GM23338 (cell line): ENCODE results near the gene ADM2. TPM values are rescaled to one million over a fixed set of nuclear protein-coding genes. Genes with fewer than 3 reads are reported as not detected.

Source experiments
- ATAC-seq: fragments of 200-7000 bp; cut with Tn5 transposase; 3 replicates; pipeline ENCODE4 v1.9.1; 2020
- DNase-seq: peaks from one replicate; pipeline ENCODE4 v3.0.0-alpha.2; 2015; ENCODE audit warnings: low spot score
- H2AFZ ChIP-seq: fragments of 200-600 bp; sonication (generic); 2 replicates; pipeline ENCODE4 v1.8.0; 2016; ENCODE audit warnings: antibody characterized with exemption, mild to moderate bottlenecking, moderate library complexity
- H3F3A ChIP-seq: fragments of 200-600 bp; sonication (generic); replicated peaks from 2 replicates; pipeline ENCODE4 v1.8.0; 2017; ENCODE audit warnings: antibody characterized with exemption, mixed run types, low read depth
- H3K27ac ChIP-seq: fragments of 200-600 bp; sonication (generic); 2 replicates; pipeline ENCODE4 v1.6.1; 2016; ENCODE audit warnings: low read depth
- H3K27me3 ChIP-seq: fragments of 200-600 bp; sonication (generic); 2 replicates; pipeline ENCODE4 v1.8.0; 2016; ENCODE audit warnings: mild to moderate bottlenecking, mixed run types, moderate library complexity; ENCODE audit not compliant: insufficient read depth
- H3K36me3 ChIP-seq: fragments of 200-600 bp; sonication (generic); 2 replicates; pipeline ENCODE4 v1.8.0; 2016; ENCODE audit warnings: mild to moderate bottlenecking; ENCODE audit not compliant: insufficient read depth
- H3K4me1 ChIP-seq: fragments of 200-600 bp; sonication (generic); 2 replicates; pipeline ENCODE4 v1.8.0; 2016; ENCODE audit warnings: mild to moderate bottlenecking, moderate library complexity; ENCODE audit not compliant: insufficient read depth
- H3K4me2 ChIP-seq: fragments of 200-600 bp; sonication (generic); 2 replicates; pipeline ENCODE4 v1.7.1; 2017; ENCODE audit warnings: mixed run types
- H3K4me3 ChIP-seq: fragments of 200-600 bp; sonication (generic); 2 replicates; pipeline ENCODE4 v1.6.1; 2016; ENCODE audit warnings: mixed run types
- H3K79me2 ChIP-seq: fragments of 200-600 bp; sonication (generic); replicated peaks from 2 replicates; pipeline ENCODE4 v1.8.0; 2017; ENCODE audit warnings: mild to moderate bottlenecking; ENCODE audit not compliant: insufficient read depth
- H3K9me2 ChIP-seq: fragments of 200-600 bp; sonication (generic); 2 replicates; pipeline ENCODE4 v1.8.0; 2017; ENCODE audit not compliant: insufficient read depth
- H4K20me1 ChIP-seq: fragments of 200-600 bp; sonication (generic); replicated peaks from 2 replicates; pipeline ENCODE4 v1.8.0; 2017; ENCODE audit warnings: mild to moderate bottlenecking; ENCODE audit not compliant: insufficient read depth
- H3K27ac Mint-ChIP-seq: 2 replicates; pipeline ENCODE4 v1.8.0; 2020; ENCODE audit warnings: inconsistent platforms, mild to moderate bottlenecking, moderate library complexity, mixed read lengths
- H3K27me3 Mint-ChIP-seq: 3 replicates; pipeline ENCODE4 v1.8.0; 2022; ENCODE audit warnings: low read depth, mild to moderate bottlenecking, moderate library complexity, mixed read lengths, inconsistent platforms; ENCODE audit not compliant: insufficient read depth, poor library complexity
- H3K36me3 Mint-ChIP-seq: 3 replicates; pipeline ENCODE4 v1.8.0; 2021; ENCODE audit warnings: low read depth, mild to moderate bottlenecking, inconsistent platforms, moderate library complexity, mixed read lengths
- H3K4me1 Mint-ChIP-seq: 3 replicates; pipeline ENCODE4 v1.8.0; 2020; ENCODE audit warnings: mild to moderate bottlenecking, inconsistent platforms, mixed read lengths
- H3K4me3 Mint-ChIP-seq: 3 replicates; pipeline ENCODE4 v1.8.0; 2021; ENCODE audit warnings: moderate library complexity, mild to moderate bottlenecking, inconsistent platforms, mixed read lengths
- H3K9me3 Mint-ChIP-seq: 3 replicates; pipeline ENCODE4 v1.8.0; 2020; ENCODE audit warnings: moderate library complexity, mild to moderate bottlenecking, inconsistent platforms, mixed read lengths
- CREB1 ChIP-seq: fragments of 250-450 bp; sonication (Bioruptor Pico); IDR thresholded peaks from 2 replicates; pipeline ENCODE4 v1.5.0; 2020; ENCODE audit warnings: low read depth, mild to moderate bottlenecking, moderate library complexity
- EZH2 ChIP-seq: fragments of 200-600 bp; sonication (generic); IDR thresholded peaks from one replicate; pipeline ENCODE4 v1.8.0; 2017; ENCODE audit warnings: antibody characterized with exemption, mild to moderate bottlenecking, low read depth; ENCODE audit not compliant: unreplicated experiment
- JUNB ChIP-seq: IDR thresholded peaks from one replicate; pipeline ENCODE4 v1.6.1; 2016; ENCODE audit warnings: antibody characterized with exemption; ENCODE audit not compliant: unreplicated experiment
- NANOG ChIP-seq: IDR thresholded peaks from 2 replicates; pipeline ENCODE4 v1.6.1; 2016; ENCODE audit warnings: antibody characterized with exemption, borderline replicate concordance
- POLR2AphosphoS5 ChIP-seq: IDR thresholded peaks from 2 replicates; pipeline ENCODE4 v1.6.1; 2016; ENCODE audit warnings: antibody characterized with exemption, low read depth
- STAT1 ChIP-seq: IDR thresholded peaks from one replicate; pipeline ENCODE4 v1.6.1; 2016; ENCODE audit warnings: antibody characterized with exemption; ENCODE audit not compliant: unreplicated experiment
- ZNF331 ChIP-seq: fragments of 250-450 bp; sonication (Bioruptor Pico); IDR thresholded peaks from 2 replicates; pipeline ENCODE4 v1.5.0; 2020; ENCODE audit warnings: low read depth, mild to moderate bottlenecking, moderate library complexity
- polyA plus RNA-seq: library from polyadenylated mRNA; unstranded; fragments of >200 nt; fragmentation: Nextera tagmentation; extraction: Ambion mirVana; gene quantifications from 2 replicates; pipeline ENCODE4 v1.2.1, GENCODE V29; 2016
- total RNA-seq: library from RNA; depleted of rRNA; stranded (reverse); fragments of >200 nt; shearing (Covaris generic); gene quantifications from 2 replicates; pipeline ENCODE4 v1.2.3, GENCODE V29; 2014
- TF ChIP-seq, protein P1 (sequence below): IDR thresholded peaks from 2 replicates; pipeline ENCODE4 v1.6.1; 2016; ENCODE audit warnings: antibody characterized with exemption
- TF ChIP-seq, protein P2 (sequence below): IDR thresholded peaks from one replicate; pipeline ENCODE4 v1.6.1; 2018; ENCODE audit warnings: antibody characterized with exemption; ENCODE audit not compliant: unreplicated experiment
- TF ChIP-seq, protein P3 (sequence below): fragments of 250-450 bp; sonication (Bioruptor Pico); IDR thresholded peaks from 2 replicates; pipeline ENCODE4 v1.5.0; 2020; ENCODE audit warnings: mild to moderate bottlenecking, moderate library complexity

Gene ADM2
- total and polyA plus RNA-seq, 2 experiments from 2014 or later = 3.3 to 7.1 TPM

DNA sequence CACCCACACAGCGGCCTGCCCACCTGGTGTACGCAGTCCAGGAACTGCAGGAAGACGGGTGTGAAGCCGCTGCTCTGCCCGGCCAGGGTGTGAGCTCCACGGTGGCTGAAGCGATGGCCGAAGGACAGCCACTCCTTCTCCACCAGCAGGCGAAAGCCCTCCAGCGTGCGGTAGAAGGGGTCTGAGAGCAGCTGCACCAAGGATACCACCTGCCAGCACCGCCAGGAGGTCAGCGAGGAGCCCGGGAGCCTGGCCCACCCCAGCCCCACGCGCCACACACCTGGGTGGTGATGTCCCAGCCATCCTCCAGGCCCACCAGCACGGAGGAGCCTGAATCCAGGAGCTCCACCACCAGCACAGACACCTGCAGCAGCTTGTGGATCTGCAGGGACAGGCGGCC, 26.1 kb upstream of the ADM2 start:
- Histone ChIP-seq H3K9me2 (no peaks in the 10 kb centered on the region), H3K4me1 (no peaks in the 10 kb centered on the region), H3K79me2 (no peaks in the 10 kb centered on the region), H3F3A (0 out of 2 replicates have a peak, but pooled peaks cover 3% of the 10 kb centered on the region), H3K4me2 (no peak overlapping the region), H3K27ac (no peak overlapping the region), H3K27me3 (no peaks in the 10 kb centered on the region), H3K4me3 (no peak overlapping the region), H3K36me3 (no peaks in the 10 kb centered on the region), H4K20me1 (peaks cover 14% of the 10 kb centered on the region; the same call in 1 of the 2 replicates), H2AFZ (no peak overlapping the region)
- ATAC-seq (no peak), DNase-seq (no peak)
- no peak overlapping the region for H3K27ac Mint-ChIP-seq
- peaks cover 8% of the 10 kb centered on the region for H3K27me3 Mint-ChIP-seq
- TF ChIP-seq STAT1 (no peak), CREB1 (CRISPR knock-in tag) (no peak)
- TF ChIP-seq, protein P1, sequence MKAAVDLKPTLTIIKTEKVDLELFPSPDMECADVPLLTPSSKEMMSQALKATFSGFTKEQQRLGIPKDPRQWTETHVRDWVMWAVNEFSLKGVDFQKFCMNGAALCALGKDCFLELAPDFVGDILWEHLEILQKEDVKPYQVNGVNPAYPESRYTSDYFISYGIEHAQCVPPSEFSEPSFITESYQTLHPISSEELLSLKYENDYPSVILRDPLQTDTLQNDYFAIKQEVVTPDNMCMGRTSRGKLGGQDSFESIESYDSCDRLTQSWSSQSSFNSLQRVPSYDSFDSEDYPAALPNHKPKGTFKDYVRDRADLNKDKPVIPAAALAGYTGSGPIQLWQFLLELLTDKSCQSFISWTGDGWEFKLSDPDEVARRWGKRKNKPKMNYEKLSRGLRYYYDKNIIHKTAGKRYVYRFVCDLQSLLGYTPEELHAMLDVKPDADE = no peak
- H3K36me3 Mint-ChIP-seq = peaks cover 47% of the 10 kb centered on the region
- H3K4me1 Mint-ChIP-seq = no peaks in the 10 kb centered on the region; the same call in 2 of the 3 replicates
- H3K9me3 Mint-ChIP-seq = no peaks in the 10 kb centered on the region
- H3K4me3 Mint-ChIP-seq = no peak overlapping the region

GRCh38 chr22:50456026-50456425, 25.3 kb upstream of the ADM2 start:
- Histone ChIP-seq H3K79me2 (no peaks in the 10 kb centered on the region), H3K27ac (no peak overlapping the region), H3F3A (0 out of 2 replicates have a peak, but pooled peaks cover 3% of the 10 kb centered on the region), H3K4me1 (no peaks in the 10 kb centered on the region), H3K27me3 (no peaks in the 10 kb centered on the region), H2AFZ (no peak overlapping the region), H3K9me2 (no peaks in the 10 kb centered on the region), H4K20me1 (peaks cover 8% of the 10 kb centered on the region; the same call in 1 of the 2 replicates), H3K4me3 (no peak overlapping the region), H3K36me3 (no peaks in the 10 kb centered on the region), H3K4me2 (no peak overlapping the region)
- no peaks in the 10 kb centered on the region; the same call in 2 of the 3 replicates for H3K4me1 Mint-ChIP-seq
- H3K27me3 Mint-ChIP-seq = peaks cover 10% of the 10 kb centered on the region
- H3K27ac Mint-ChIP-seq = no peak overlapping the region
- H3K4me3 Mint-ChIP-seq = no peak overlapping the region
- H3K9me3 Mint-ChIP-seq = no peaks in the 10 kb centered on the region
- DNase-seq = no peak
- H3K36me3 Mint-ChIP-seq = peaks cover 51% of the 10 kb centered on the region
- ATAC-seq = no peak
- TF ChIP-seq EZH2 = no peak
- TF ChIP-seq, protein P2, sequence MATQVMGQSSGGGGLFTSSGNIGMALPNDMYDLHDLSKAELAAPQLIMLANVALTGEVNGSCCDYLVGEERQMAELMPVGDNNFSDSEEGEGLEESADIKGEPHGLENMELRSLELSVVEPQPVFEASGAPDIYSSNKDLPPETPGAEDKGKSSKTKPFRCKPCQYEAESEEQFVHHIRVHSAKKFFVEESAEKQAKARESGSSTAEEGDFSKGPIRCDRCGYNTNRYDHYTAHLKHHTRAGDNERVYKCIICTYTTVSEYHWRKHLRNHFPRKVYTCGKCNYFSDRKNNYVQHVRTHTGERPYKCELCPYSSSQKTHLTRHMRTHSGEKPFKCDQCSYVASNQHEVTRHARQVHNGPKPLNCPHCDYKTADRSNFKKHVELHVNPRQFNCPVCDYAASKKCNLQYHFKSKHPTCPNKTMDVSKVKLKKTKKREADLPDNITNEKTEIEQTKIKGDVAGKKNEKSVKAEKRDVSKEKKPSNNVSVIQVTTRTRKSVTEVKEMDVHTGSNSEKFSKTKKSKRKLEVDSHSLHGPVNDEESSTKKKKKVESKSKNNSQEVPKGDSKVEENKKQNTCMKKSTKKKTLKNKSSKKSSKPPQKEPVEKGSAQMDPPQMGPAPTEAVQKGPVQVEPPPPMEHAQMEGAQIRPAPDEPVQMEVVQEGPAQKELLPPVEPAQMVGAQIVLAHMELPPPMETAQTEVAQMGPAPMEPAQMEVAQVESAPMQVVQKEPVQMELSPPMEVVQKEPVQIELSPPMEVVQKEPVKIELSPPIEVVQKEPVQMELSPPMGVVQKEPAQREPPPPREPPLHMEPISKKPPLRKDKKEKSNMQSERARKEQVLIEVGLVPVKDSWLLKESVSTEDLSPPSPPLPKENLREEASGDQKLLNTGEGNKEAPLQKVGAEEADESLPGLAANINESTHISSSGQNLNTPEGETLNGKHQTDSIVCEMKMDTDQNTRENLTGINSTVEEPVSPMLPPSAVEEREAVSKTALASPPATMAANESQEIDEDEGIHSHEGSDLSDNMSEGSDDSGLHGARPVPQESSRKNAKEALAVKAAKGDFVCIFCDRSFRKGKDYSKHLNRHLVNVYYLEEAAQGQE = no peak
- no peak for TF ChIP-seq JUNB
- no peak for TF ChIP-seq ZNF331 (CRISPR knock-in tag)
- no peak for TF ChIP-seq CREB1 (CRISPR knock-in tag)
- no peak for TF ChIP-seq NANOG
- TF ChIP-seq POLR2AphosphoS5 = no peak
- TF ChIP-seq, protein P3, sequence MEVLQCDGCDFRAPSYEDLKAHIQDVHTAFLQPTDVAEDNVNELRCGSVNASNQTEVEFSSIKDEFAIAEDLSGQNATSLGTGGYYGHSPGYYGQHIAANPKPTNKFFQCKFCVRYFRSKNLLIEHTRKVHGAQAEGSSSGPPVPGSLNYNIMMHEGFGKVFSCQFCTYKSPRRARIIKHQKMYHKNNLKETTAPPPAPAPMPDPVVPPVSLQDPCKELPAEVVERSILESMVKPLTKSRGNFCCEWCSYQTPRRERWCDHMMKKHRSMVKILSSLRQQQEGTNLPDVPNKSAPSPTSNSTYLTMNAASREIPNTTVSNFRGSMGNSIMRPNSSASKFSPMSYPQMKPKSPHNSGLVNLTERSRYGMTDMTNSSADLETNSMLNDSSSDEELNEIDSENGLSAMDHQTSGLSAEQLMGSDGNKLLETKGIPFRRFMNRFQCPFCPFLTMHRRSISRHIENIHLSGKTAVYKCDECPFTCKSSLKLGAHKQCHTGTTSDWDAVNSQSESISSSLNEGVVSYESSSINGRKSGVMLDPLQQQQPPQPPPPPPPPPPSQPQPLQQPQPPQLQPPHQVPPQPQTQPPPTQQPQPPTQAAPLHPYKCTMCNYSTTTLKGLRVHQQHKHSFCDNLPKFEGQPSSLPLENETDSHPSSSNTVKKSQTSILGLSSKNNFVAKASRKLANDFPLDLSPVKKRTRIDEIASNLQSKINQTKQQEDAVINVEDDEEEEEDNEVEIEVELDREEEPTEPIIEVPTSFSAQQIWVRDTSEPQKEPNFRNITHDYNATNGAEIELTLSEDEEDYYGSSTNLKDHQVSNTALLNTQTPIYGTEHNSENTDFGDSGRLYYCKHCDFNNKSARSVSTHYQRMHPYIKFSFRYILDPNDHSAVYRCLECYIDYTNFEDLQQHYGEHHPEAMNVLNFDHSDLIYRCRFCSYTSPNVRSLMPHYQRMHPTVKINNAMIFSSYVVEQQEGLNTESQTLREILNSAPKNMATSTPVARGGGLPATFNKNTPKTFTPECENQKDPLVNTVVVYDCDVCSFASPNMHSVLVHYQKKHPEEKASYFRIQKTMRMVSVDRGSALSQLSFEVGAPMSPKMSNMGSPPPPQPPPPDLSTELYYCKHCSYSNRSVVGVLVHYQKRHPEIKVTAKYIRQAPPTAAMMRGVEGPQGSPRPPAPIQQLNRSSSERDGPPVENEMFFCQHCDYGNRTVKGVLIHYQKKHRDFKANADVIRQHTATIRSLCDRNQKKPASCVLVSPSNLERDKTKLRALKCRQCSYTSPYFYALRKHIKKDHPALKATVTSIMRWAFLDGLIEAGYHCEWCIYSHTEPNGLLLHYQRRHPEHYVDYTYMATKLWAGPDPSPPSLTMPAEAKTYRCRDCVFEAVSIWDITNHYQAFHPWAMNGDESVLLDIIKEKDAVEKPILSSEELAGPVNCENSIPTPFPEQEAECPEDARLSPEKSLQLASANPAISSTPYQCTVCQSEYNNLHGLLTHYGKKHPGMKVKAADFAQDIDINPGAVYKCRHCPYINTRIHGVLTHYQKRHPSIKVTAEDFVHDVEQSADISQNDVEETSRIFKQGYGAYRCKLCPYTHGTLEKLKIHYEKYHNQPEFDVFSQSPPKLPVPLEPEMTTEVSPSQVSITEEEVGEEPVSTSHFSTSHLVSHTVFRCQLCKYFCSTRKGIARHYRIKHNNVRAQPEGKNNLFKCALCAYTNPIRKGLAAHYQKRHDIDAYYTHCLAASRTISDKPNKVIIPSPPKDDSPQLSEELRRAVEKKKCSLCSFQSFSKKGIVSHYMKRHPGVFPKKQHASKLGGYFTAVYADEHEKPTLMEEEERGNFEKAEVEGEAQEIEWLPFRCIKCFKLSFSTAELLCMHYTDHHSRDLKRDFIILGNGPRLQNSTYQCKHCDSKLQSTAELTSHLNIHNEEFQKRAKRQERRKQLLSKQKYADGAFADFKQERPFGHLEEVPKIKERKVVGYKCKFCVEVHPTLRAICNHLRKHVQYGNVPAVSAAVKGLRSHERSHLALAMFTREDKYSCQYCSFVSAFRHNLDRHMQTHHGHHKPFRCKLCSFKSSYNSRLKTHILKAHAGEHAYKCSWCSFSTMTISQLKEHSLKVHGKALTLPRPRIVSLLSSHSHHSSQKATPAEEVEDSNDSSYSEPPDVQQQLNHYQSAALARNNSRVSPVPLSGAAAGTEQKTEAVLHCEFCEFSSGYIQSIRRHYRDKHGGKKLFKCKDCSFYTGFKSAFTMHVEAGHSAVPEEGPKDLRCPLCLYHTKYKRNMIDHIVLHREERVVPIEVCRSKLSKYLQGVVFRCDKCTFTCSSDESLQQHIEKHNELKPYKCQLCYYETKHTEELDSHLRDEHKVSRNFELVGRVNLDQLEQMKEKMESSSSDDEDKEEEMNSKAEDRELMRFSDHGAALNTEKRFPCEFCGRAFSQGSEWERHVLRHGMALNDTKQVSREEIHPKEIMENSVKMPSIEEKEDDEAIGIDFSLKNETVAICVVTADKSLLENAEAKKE (CRISPR knock-in tag) = no peak
- TF ChIP-seq, protein P1 = no peak
